ENCODE data around the gene GIT1.

- TF ChIP-seq CTCF (conservative IDR thresholded peaks at IDR 0.05; ENCODE audit: low read depth, low read length): no peak
- TF ChIP-seq EZH2 (IDR thresholded peaks at IDR 0.05; ENCODE audit: borderline replicate concordance, low read depth, low read length, poor library complexity, severe bottlenecking): no peak
Measured at GRCh38 chr17:29582772-29583171, 6.7 kb downstream of the GIT1 start.

Measured in A673 (cell line).